IPS-18a (cell line): ENCODE results near the gene NSD2.

Experiments used
- H3K27ac ChIP-seq: one replicate; pipeline ENCODE4 v1.5.1; 2013; ENCODE audit warnings: low read length
- H3K27me3 ChIP-seq: one replicate; pipeline ENCODE4 v1.6.1; 2013; ENCODE audit warnings: mild to moderate bottlenecking, low read length; ENCODE audit not compliant: control insufficient read depth, insufficient read depth
- H3K36me3 ChIP-seq: one replicate; pipeline ENCODE4 v1.6.1; 2013; ENCODE audit warnings: low read depth, low read length; ENCODE audit not compliant: control insufficient read depth
- H3K4me1 ChIP-seq: one replicate; pipeline ENCODE4 v1.6.1; 2013; ENCODE audit warnings: low read depth, low read length; ENCODE audit not compliant: control insufficient read depth
- H3K4me3 ChIP-seq: one replicate; pipeline ENCODE4 v1.5.1; 2013; ENCODE audit warnings: low read length
- H3K9ac ChIP-seq: one replicate; pipeline ENCODE4 v1.6.1; 2013; ENCODE audit warnings: mild to moderate bottlenecking, low read length, moderate library complexity
- H3K9me3 ChIP-seq: one replicate; pipeline ENCODE4 v1.6.1; 2013; ENCODE audit warnings: low read depth, low read length; ENCODE audit not compliant: control insufficient read depth

Gene NSD2

GRCh38 chr4:1938027-1938426, 66.8 kb downstream of the NSD2 start:
- Histone ChIP-seq H3K27ac (no peak overlapping the region), H3K4me1 (no peaks in the 10 kb centered on the region), H3K9ac (no peak overlapping the region), H3K27me3 (no peaks in the 10 kb centered on the region), H3K9me3 (no peaks in the 10 kb centered on the region), H3K4me3 (no peak overlapping the region), H3K36me3 (peaks cover 68% of the 10 kb centered on the region)

- Histone ChIP-seq H3K4me3 (no peak overlapping the region), H3K9ac (no peak overlapping the region), H3K4me1 (no peaks in the 10 kb centered on the region), H3K27ac (no peak overlapping the region), H3K36me3 (peaks cover 68% of the 10 kb centered on the region), H3K9me3 (no peaks in the 10 kb centered on the region), H3K27me3 (no peaks in the 10 kb centered on the region)
These were observed 68.7 kb downstream of the NSD2 start for GRCh38 chr4:1939664-1940509.

GRCh38 chr4:1940566-1940965, 69.4 kb downstream of the NSD2 start:
- no peak overlapping the region for H3K9ac ChIP-seq
- H3K4me1 ChIP-seq = no peaks in the 10 kb centered on the region
- no peak overlapping the region for H3K27ac ChIP-seq
- H3K27me3 ChIP-seq = no peaks in the 10 kb centered on the region
- H3K4me3 ChIP-seq = no peak overlapping the region
- peaks cover 65% of the 10 kb centered on the region for H3K36me3 ChIP-seq
- H3K9me3 ChIP-seq = no peaks in the 10 kb centered on the region

- H3K4me1 ChIP-seq = no peaks in the 10 kb centered on the region
- peaks cover 45% of the 10 kb centered on the region for H3K36me3 ChIP-seq
- no peak overlapping the region for H3K27ac ChIP-seq
- H3K9ac ChIP-seq = no peak overlapping the region
- no peaks in the 10 kb centered on the region for H3K27me3 ChIP-seq
- H3K9me3 ChIP-seq = no peaks in the 10 kb centered on the region
- H3K4me3 ChIP-seq = no peak overlapping the region
These were observed 72.7 kb downstream of the NSD2 start for GRCh38 chr4:1943928-1944327.

- Histone ChIP-seq H3K9me3 (no peaks in the 10 kb centered on the region), H3K27me3 (no peaks in the 10 kb centered on the region), H3K36me3 (peaks cover 31% of the 10 kb centered on the region), H3K4me3 (no peak overlapping the region), H3K27ac (no peak overlapping the region), H3K4me1 (no peaks in the 10 kb centered on the region), H3K9ac (no peak overlapping the region)
These were observed 74.1 kb downstream of the NSD2 start for GRCh38 chr4:1945124-1945895.

GRCh38 chr4:1945912-1946311, 74.7 kb downstream of the NSD2 start:
- Histone ChIP-seq H3K27ac (no peak overlapping the region), H3K9ac (no peak overlapping the region), H3K4me3 (no peak overlapping the region), H3K4me1 (no peaks in the 10 kb centered on the region), H3K27me3 (no peaks in the 10 kb centered on the region), H3K36me3 (peaks cover 28% of the 10 kb centered on the region), H3K9me3 (no peaks in the 10 kb centered on the region)

GRCh38 chr4:1948232-1948631, 77.0 kb downstream of the NSD2 start:
- Histone ChIP-seq H3K4me3 (no peak overlapping the region), H3K4me1 (no peaks in the 10 kb centered on the region), H3K27me3 (no peaks in the 10 kb centered on the region), H3K9me3 (no peaks in the 10 kb centered on the region), H3K27ac (no peak overlapping the region), H3K36me3 (peaks cover 27% of the 10 kb centered on the region), H3K9ac (no peak overlapping the region)

- no peaks in the 10 kb centered on the region for H3K9me3 ChIP-seq
- H3K36me3 ChIP-seq = peaks cover 30% of the 10 kb centered on the region
These were observed 77.8 kb downstream of the NSD2 start for GRCh38 chr4:1948892-1949436.

GRCh38 chr4:1950369-1950768, 79.2 kb downstream of the NSD2 start:
- H3K36me3 ChIP-seq = peaks cover 39% of the 10 kb centered on the region
- no peaks in the 10 kb centered on the region for H3K9me3 ChIP-seq
- no peak overlapping the region for H3K9ac ChIP-seq
- no peaks in the 10 kb centered on the region for H3K27me3 ChIP-seq
- no peaks in the 10 kb centered on the region for H3K4me1 ChIP-seq
- no peak overlapping the region for H3K27ac ChIP-seq
- no peak overlapping the region for H3K4me3 ChIP-seq

More at GRCh38 chr4:1948892-1949436, 77.8 kb downstream of the NSD2 start:
- Histone ChIP-seq H3K27me3 (no peaks in the 10 kb centered on the region), H3K27ac (no peak overlapping the region), H3K9ac (no peak overlapping the region), H3K4me3 (no peak overlapping the region), H3K4me1 (no peaks in the 10 kb centered on the region)

- no peaks in the 10 kb centered on the region for H3K4me1 ChIP-seq
- H3K9me3 ChIP-seq = no peaks in the 10 kb centered on the region
- H3K4me3 ChIP-seq = no peak overlapping the region
- H3K27me3 ChIP-seq = no peaks in the 10 kb centered on the region
- H3K36me3 ChIP-seq = peaks cover 46% of the 10 kb centered on the region
- H3K9ac ChIP-seq = no peak overlapping the region
- H3K27ac ChIP-seq = no peak overlapping the region
These were observed 81.0 kb downstream of the NSD2 start for GRCh38 chr4:1952058-1952700.

GRCh38 chr4:1952719-1953118, 81.5 kb downstream of the NSD2 start:
- Histone ChIP-seq H3K9ac (no peak overlapping the region), H3K27me3 (no peaks in the 10 kb centered on the region), H3K4me3 (no peak overlapping the region), H3K9me3 (no peaks in the 10 kb centered on the region), H3K36me3 (peaks cover 49% of the 10 kb centered on the region), H3K27ac (no peak overlapping the region), H3K4me1 (no peaks in the 10 kb centered on the region)
